ENCODE data around the gene ASTN2. TPM values are rescaled to one million over a fixed set of nuclear protein-coding genes. Genes with fewer than 3 reads are reported as not detected.

Gene ASTN2
- total RNA-seq, 2 experiments from 2014 or later, result 1.7 to 4.2 TPM

GRCh38 chr9:117266855-117267497 lies 147.9 kb downstream of the ASTN2 start:
- H3K4me2 ChIP-seq (ENCODE audit: low read length), result no peak overlapping the region
- H3K9me2 ChIP-seq (ENCODE audit: insufficient read depth, low read length), result no peaks in the 10 kb centered on the region
- H3K4me1 ChIP-seq (ENCODE audit: insufficient read depth, low read length, poor library complexity, severe bottlenecking), result no peaks in the 10 kb centered on the region
- no peak overlapping the region for H3K4me3 ChIP-seq (ENCODE audit: low read depth, low read length, poor library complexity, severe bottlenecking)
- H3K9me3 ChIP-seq (ENCODE audit: low read length), result no peaks in the 10 kb centered on the region
- H3K36me3 ChIP-seq (ENCODE audit: insufficient read depth, low read length), result no peaks in the 10 kb centered on the region
- CTCF ChIA-PET (ENCODE audit: unreplicated experiment), result no interaction called here
- DNase-seq (ENCODE audit: low spot score), result no peak
- TF ChIP-seq EZH2phosphoT487 (IDR thresholded peaks at IDR 0.05; ENCODE audit: borderline replicate concordance, low read depth, low read length) (no peak), CTCF (conservative IDR thresholded peaks at IDR 0.05; ENCODE audit: low read length) (no peak)
- H2AFZ ChIP-seq (ENCODE audit: low read length), result no peak overlapping the region
- H4K20me1 ChIP-seq (ENCODE audit: insufficient read depth, low read length), result no peaks in the 10 kb centered on the region
- intact Hi-C loops (cut with micrococcal nuclease; ENCODE audit: unreplicated experiment), result no loop called here
- POLR2A ChIA-PET, result no interaction called here
- no TSS peak for BruUV-seq (replicated peaks)
- H3K79me2 ChIP-seq (ENCODE audit: insufficient read depth, low read depth, low read length), result no peaks in the 10 kb centered on the region
- H3K27ac ChIP-seq (ENCODE audit: low read depth, low read length, poor library complexity, severe bottlenecking), result no peak overlapping the region

GRCh38 chr9:117265253-117265652 lies 149.6 kb downstream of the ASTN2 start:
- POLR2A ChIA-PET, result no interaction called here
- Histone ChIP-seq H3K27ac (ENCODE audit: low read depth, low read length, poor library complexity, severe bottlenecking) (no peak overlapping the region), H2AFZ (ENCODE audit: low read length) (no peak overlapping the region), H3K4me1 (ENCODE audit: insufficient read depth, low read length, poor library complexity, severe bottlenecking) (peaks cover 1% of the 10 kb centered on the region), H3K4me3 (ENCODE audit: low read depth, low read length, poor library complexity, severe bottlenecking) (no peak overlapping the region), H4K20me1 (ENCODE audit: insufficient read depth, low read length) (no peaks in the 10 kb centered on the region), H3K9me2 (ENCODE audit: insufficient read depth, low read length) (no peaks in the 10 kb centered on the region), H3K79me2 (ENCODE audit: insufficient read depth, low read depth, low read length) (no peaks in the 10 kb centered on the region), H3K4me2 (ENCODE audit: low read length) (no peak overlapping the region), H3K9me3 (ENCODE audit: low read length) (no peaks in the 10 kb centered on the region), H3K36me3 (ENCODE audit: insufficient read depth, low read length) (no peaks in the 10 kb centered on the region)
- intact Hi-C loops (cut with micrococcal nuclease; ENCODE audit: unreplicated experiment), result no loop called here
- no TSS peak for BruUV-seq (replicated peaks)
- DNase-seq (ENCODE audit: low spot score), result no peak
- TF ChIP-seq EZH2phosphoT487 (IDR thresholded peaks at IDR 0.05; ENCODE audit: borderline replicate concordance, low read depth, low read length) (no peak), CTCF (conservative IDR thresholded peaks at IDR 0.05; ENCODE audit: low read length) (no peak)
- CTCF ChIA-PET (ENCODE audit: unreplicated experiment), result no interaction called here

- Histone ChIP-seq H3K9me3 (ENCODE audit: low read length) (no peaks in the 10 kb centered on the region), H2AFZ (ENCODE audit: low read length) (no peak overlapping the region), H3K9me2 (ENCODE audit: insufficient read depth, low read length) (no peaks in the 10 kb centered on the region), H4K20me1 (ENCODE audit: insufficient read depth, low read length) (no peaks in the 10 kb centered on the region), H3K4me3 (ENCODE audit: low read depth, low read length, poor library complexity, severe bottlenecking) (no peak overlapping the region), H3K4me2 (ENCODE audit: low read length) (no peak overlapping the region), H3K36me3 (ENCODE audit: insufficient read depth, low read length) (no peaks in the 10 kb centered on the region), H3K4me1 (ENCODE audit: insufficient read depth, low read length, poor library complexity, severe bottlenecking) (peaks cover 5% of the 10 kb centered on the region), H3K79me2 (ENCODE audit: insufficient read depth, low read depth, low read length) (no peaks in the 10 kb centered on the region), H3K27ac (ENCODE audit: low read depth, low read length, poor library complexity, severe bottlenecking) (no peak overlapping the region)
- no TSS peak for BruUV-seq (replicated peaks)
- POLR2A ChIA-PET, result interaction anchor here (1.4 kb wide), 1 partner anchor 63 kb away, joined by 3 read pairs; no protein-coding TSS in a partner anchor
- no peak for TF ChIP-seq CTCF (conservative IDR thresholded peaks at IDR 0.05; ENCODE audit: low read length)
- no peak for TF ChIP-seq EZH2phosphoT487 (IDR thresholded peaks at IDR 0.05; ENCODE audit: borderline replicate concordance, low read depth, low read length)
- DNase-seq (ENCODE audit: low spot score), result no peak
- CTCF ChIA-PET (ENCODE audit: unreplicated experiment), result no interaction called here
- intact Hi-C loops (cut with micrococcal nuclease; ENCODE audit: unreplicated experiment), result no loop called here
These were observed 156.5 kb downstream of the ASTN2 start for GRCh38 chr9:117258184-117258866.
